ENCODE data around the gene ALKAL2. TPM values are rescaled to one million over a fixed set of nuclear protein-coding genes. Genes with fewer than 3 reads are reported as not detected.
"Not testable (repeated sequence)": the region's sequence is repeated elsewhere in the genome, so short reads cannot be mapped to it uniquely, and the experiment has no call there.

The ALKAL2 gene
- total and polyA plus RNA-seq, 7 experiments from 2014 or later, result 0.18 to 0.49 TPM; not detected in 5

DNA sequence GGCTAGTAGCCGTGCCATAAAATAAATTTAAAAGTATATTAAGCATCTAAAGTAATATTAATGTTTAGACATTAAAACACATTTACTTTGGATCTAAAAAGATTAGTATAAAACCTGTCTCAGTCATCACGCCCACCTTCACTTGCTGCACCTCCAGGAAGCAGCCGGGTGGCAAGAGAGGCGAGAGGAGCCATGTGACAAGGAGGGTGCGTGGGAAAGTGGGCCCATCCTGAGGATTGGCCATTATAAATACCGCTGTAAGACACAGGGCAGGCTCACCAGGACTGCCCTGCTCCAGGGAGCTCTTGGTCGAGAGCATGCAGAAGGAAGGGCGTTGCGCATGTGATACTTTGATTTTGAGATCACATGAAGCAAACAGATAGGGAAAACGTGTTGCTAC, 34.4 kb upstream of the ALKAL2 start:
- peaks cover 0 to 6% (median 2%) of the 10 kb centered on the region in 5 donors for H3K36me3 Mint-ChIP-seq
- DNase-seq (no peak), ATAC-seq (no peak)
- peaks cover 0 to 14% (median 6%) of the 10 kb centered on the region in 11 donors for H3K9me3 Mint-ChIP-seq
- intact Hi-C loops (cut with micrococcal nuclease), result no loop called here
- peaks cover 5 to 30% (median 15%) of the 10 kb centered on the region in 5 donors for H3K27me3 Mint-ChIP-seq
- Histone ChIP-seq H3K36me3 (ENCODE audit: control insufficient read depth in 2 of 3, insufficient read depth in 3 of 3, low read length in 3 of 3) (no peaks in the 10 kb centered on the region), H3K9me3 (ENCODE audit: control insufficient read depth in 2 of 3, low read length in 3 of 3) (no peaks in the 10 kb centered on the region), H3K4me1 (ENCODE audit: control insufficient read depth in 2 of 2, insufficient read depth in 2 of 2, low read length in 2 of 2) (peaks cover 0 to under 1% of the 10 kb centered on the region in 2 donors), H3K4me3 (ENCODE audit: low read length) (no peak overlapping the region), H3K27ac (ENCODE audit: low read depth, low read length) (no peak overlapping the region), H3K27me3 (ENCODE audit: control insufficient read depth in 2 of 2, insufficient read depth in 2 of 2, low read length in 2 of 2) (no peaks in the 10 kb centered on the region)
- no peak overlapping the region for H3K4me3 Mint-ChIP-seq
- H3K27ac Mint-ChIP-seq, result no peak overlapping the region
- CTCF ChIA-PET, result no interaction called here
- POLR2A ChIA-PET, result no interaction called here
- H3K4me1 Mint-ChIP-seq, result peaks cover 0 to 32% (median 0%) of the 10 kb centered on the region in 7 donors

DNA sequence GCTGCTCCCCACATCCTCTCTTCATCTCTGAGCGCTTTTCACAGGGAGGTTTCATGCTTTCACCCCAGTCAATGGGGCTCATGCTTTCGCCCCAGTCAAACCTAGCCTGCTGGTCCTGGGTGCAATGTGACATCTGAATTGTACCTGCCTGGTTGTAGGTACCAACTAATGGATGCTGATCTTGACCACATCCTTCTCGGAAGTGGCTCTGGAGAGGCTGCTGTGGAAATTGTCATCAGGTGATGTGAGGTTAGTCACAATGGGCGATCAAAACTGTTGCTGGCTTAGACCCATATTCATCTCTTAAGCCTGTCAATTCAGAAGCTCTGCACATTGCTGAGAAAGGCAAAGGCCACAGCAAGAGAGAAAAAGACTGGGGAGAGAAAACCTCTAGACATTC, 32.7 kb upstream of the ALKAL2 start:
- Mint-ChIP-seq H3K36me3 (no peaks in the 10 kb centered on the region), H3K27ac (no peak overlapping the region), H3K9me3 (peaks cover 0 to 5% (median 0%) of the 10 kb centered on the region in 11 donors), H3K27me3 (peaks cover 0 to 13% (median 6%) of the 10 kb centered on the region in 5 donors), H3K4me3 (no peak overlapping the region), H3K4me1 (peaks cover 0 to 29% (median 0%) of the 10 kb centered on the region in 7 donors)
- no peak for DNase-seq
- ChIA-PET CTCF (interaction anchor here (1.1 kb wide), 1 partner anchor 9 kb away, joined by 3 read pairs; no protein-coding TSS in a partner anchor), POLR2A (no interaction called here)
- Histone ChIP-seq H3K36me3 (ENCODE audit: control insufficient read depth in 2 of 3, insufficient read depth in 3 of 3, low read length in 3 of 3) (no peaks in the 10 kb centered on the region), H3K4me1 (ENCODE audit: control insufficient read depth in 2 of 2, insufficient read depth in 2 of 2, low read length in 2 of 2) (peaks cover 0 to 5% of the 10 kb centered on the region in 2 donors), H3K27ac (ENCODE audit: low read depth, low read length) (no peak overlapping the region), H3K27me3 (ENCODE audit: control insufficient read depth in 2 of 2, insufficient read depth in 2 of 2, low read length in 2 of 2) (no peaks in the 10 kb centered on the region), H3K4me3 (ENCODE audit: low read length) (no peak overlapping the region), H3K9me3 (ENCODE audit: control insufficient read depth in 2 of 3, low read length in 3 of 3) (no peaks in the 10 kb centered on the region)
- intact Hi-C loops (cut with micrococcal nuclease), result no loop called here
- ATAC-seq, result no peak

DNA sequence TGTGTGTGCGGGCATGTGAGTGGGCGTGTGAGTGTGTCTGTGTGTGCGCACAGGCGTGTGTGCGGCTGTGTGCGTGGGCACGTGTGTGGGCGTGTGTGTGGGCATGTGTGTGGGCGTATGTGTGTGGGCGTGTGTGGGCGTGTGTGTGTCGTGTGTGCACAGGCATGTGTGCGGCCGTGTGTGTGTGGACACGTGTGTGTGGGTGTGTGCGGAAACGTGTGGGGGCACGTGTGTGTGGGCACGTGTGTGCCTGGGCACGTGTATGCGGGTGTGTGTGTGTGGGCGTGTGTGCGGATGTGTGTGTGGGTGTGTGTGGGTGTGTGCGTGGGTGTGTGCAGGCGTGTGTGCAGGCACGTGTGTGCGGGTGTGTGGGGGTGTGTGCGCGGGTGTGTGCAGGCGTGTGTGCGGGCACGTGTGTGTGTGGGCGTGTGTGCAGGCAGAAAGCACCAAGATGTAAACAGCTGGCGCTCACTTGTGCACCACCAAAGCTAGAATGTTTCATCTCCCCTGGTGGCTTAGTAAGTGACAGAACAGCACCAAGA, 31.2 kb upstream of the ALKAL2 start:
- peak overlapping the region in 2 of 9 donors; percentile 48 to 81 for H3K27ac Mint-ChIP-seq

DNA sequence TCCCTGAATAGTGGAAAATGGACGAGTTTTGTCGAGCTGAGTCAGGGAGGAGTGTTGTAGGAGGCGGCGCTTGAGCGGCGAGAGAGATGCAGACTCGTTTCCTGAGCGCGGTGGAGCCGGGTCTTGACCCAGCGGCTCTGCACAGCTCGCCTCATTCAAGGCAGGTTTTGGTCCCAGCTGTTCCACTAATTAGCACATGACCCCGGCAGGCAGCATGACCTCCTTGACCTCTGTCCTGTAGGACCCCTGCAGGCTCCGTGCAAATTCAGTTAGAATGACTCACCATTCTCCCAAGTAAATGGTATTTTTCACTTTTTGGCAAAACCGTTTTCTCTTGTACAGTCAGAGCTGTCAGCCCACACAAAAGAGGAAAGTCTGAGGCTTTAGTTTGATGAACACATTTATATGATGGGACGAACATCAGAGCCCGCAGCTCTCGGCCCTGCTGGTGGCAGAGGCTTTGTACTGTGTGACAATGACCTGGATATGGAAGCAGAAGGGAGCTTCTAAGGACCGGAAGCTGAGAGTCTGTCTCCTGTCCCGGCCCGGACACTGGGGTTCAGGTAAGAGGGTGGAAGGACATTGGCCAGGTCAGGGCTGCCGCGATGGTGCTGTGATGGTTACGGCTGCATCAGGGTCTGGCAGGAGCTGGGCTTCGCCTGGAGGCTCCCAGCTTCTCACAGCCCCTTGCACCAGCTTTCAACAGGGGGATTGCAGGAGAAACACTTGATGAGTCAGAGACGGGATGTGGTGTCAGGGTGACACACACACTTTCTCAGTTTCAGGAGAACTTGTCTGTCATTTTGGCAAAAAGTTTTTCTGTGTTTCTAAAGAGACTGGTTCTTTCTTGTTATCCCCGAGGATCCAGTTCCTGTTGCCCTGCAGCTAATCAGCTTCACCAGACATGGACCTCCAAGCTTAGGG, 29.9 kb upstream of the ALKAL2 start:
- H3K27ac ChIP-seq (ENCODE audit: low read depth, low read length), result no peak overlapping the region
- peak overlapping the region in 2 of 9 donors; percentile 31 to 81 for H3K27ac Mint-ChIP-seq
- ATAC-seq (peak; percentile 50), DNase-seq (peak in 1 of 9 donors; percentile 31)
- H3K36me3 Mint-ChIP-seq, result no peaks in the 10 kb centered on the region
- POLR2A ChIA-PET, result no interaction called here
- H3K9me3 ChIP-seq (ENCODE audit: control insufficient read depth in 2 of 3, low read length in 3 of 3), result no peaks in the 10 kb centered on the region
- peaks cover 0 to 5% (median 0%) of the 10 kb centered on the region in 11 donors for H3K9me3 Mint-ChIP-seq
- peaks cover 0 to 5% of the 10 kb centered on the region in 2 donors for H3K4me1 ChIP-seq (ENCODE audit: control insufficient read depth in 2 of 2, insufficient read depth in 2 of 2, low read length in 2 of 2)
- H3K4me1 Mint-ChIP-seq, result peaks cover 0 to 16% (median 0%) of the 10 kb centered on the region in 7 donors
- H3K4me3 ChIP-seq (ENCODE audit: low read length), result no peak overlapping the region
- intact Hi-C loops (cut with micrococcal nuclease), result no loop called here
- H3K27me3 Mint-ChIP-seq, result peaks cover 0 to 5% (median 4%) of the 10 kb centered on the region in 5 donors
- CTCF ChIA-PET, result no interaction called here
- no peaks in the 10 kb centered on the region for H3K36me3 ChIP-seq (ENCODE audit: control insufficient read depth in 2 of 3, insufficient read depth in 3 of 3, low read length in 3 of 3)
- H3K4me3 Mint-ChIP-seq, result peak overlapping the region in 1 of 10 donors; percentile 62
- H3K27me3 ChIP-seq (ENCODE audit: control insufficient read depth in 2 of 2, insufficient read depth in 2 of 2, low read length in 2 of 2), result no peaks in the 10 kb centered on the region

More for the DNA sequence above, 31.2 kb upstream of the ALKAL2 start:
- H3K4me1 ChIP-seq (ENCODE audit: control insufficient read depth in 2 of 2, insufficient read depth in 2 of 2, low read length in 2 of 2), result peaks cover 0 to 5% of the 10 kb centered on the region in 2 donors
- Mint-ChIP-seq H3K9me3 (peaks cover 0 to 5% (median 0%) of the 10 kb centered on the region in 11 donors), H3K27me3 (peaks cover 2 to 5% (median 4%) of the 10 kb centered on the region in 5 donors), H3K4me1 (peaks cover 0 to 16% (median 0%) of the 10 kb centered on the region in 7 donors), H3K36me3 (no peaks in the 10 kb centered on the region), H3K4me3 (peak overlapping the region in 1 of 10 donors; percentile 61)
- DNase-seq (peak in 1 of 9 donors; percentile 32), ATAC-seq (no peak)
- no peaks in the 10 kb centered on the region for H3K9me3 ChIP-seq (ENCODE audit: control insufficient read depth in 2 of 3, low read length in 3 of 3)
- H3K27ac ChIP-seq (ENCODE audit: low read depth, low read length), result no peak overlapping the region
- H3K36me3 ChIP-seq (ENCODE audit: control insufficient read depth in 2 of 3, insufficient read depth in 3 of 3, low read length in 3 of 3), result no peaks in the 10 kb centered on the region
- H3K27me3 ChIP-seq (ENCODE audit: control insufficient read depth in 2 of 2, insufficient read depth in 2 of 2, low read length in 2 of 2), result no peaks in the 10 kb centered on the region
- CTCF ChIA-PET, result no interaction called here
- H3K4me3 ChIP-seq (ENCODE audit: low read length), result no peak overlapping the region
- intact Hi-C loops (cut with micrococcal nuclease), result no loop called here
- POLR2A ChIA-PET, result no interaction called here

GRCh38 chr2:316381-316780, 28.5 kb upstream of the ALKAL2 start:
- Histone ChIP-seq H3K27ac (ENCODE audit: low read depth, low read length) (no peak overlapping the region), H3K4me1 (ENCODE audit: control insufficient read depth in 2 of 2, insufficient read depth in 2 of 2, low read length in 2 of 2) (peaks cover 0 to 5% of the 10 kb centered on the region in 2 donors), H3K9me3 (ENCODE audit: control insufficient read depth in 2 of 3, low read length in 3 of 3) (no peaks in the 10 kb centered on the region), H3K27me3 (ENCODE audit: control insufficient read depth in 2 of 2, insufficient read depth in 2 of 2, low read length in 2 of 2) (no peaks in the 10 kb centered on the region), H3K36me3 (ENCODE audit: control insufficient read depth in 2 of 3, insufficient read depth in 3 of 3, low read length in 3 of 3) (no peaks in the 10 kb centered on the region), H3K4me3 (ENCODE audit: low read length) (no peak overlapping the region)
- Mint-ChIP-seq H3K4me3 (no peak overlapping the region), H3K27me3 (peaks cover 0 to 4% (median 0%) of the 10 kb centered on the region in 5 donors), H3K36me3 (no peaks in the 10 kb centered on the region), H3K27ac (no peak overlapping the region), H3K4me1 (peaks cover 0 to 16% (median 0%) of the 10 kb centered on the region in 7 donors), H3K9me3 (peaks cover 0 to 5% (median 0%) of the 10 kb centered on the region in 11 donors)
- CTCF ChIA-PET, result no interaction called here
- POLR2A ChIA-PET, result no interaction called here
- ATAC-seq (no peak), DNase-seq (no peak)
- intact Hi-C loops (cut with micrococcal nuclease), result no loop called here

DNA sequence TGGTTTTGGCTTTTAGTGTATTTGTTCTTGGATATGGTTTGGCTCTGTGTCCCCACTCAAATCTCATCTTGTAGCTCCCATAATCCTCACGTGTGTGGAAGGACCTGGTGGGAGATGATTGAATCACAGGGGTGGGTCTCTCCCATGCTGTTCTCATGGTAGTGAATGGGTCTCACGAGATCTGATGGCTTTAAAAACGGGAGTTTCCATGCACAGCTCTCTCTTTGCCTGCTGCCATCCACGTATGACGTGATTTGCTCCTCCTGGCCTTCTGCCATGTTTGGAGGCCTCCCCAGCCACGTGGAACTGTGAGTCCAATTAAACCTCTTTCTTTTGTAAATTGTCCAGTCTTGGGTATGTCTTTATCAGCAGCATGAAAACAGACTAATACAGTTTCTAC, 28.0 kb upstream of the ALKAL2 start:
- DNase-seq; H3K27ac Mint-ChIP-seq; CTCF ChIA-PET; H3K27me3 ChIP-seq (ENCODE audit: control insufficient read depth in 2 of 2, insufficient read depth in 2 of 2, low read length in 2 of 2); H3K4me3 ChIP-seq (ENCODE audit: low read length); intact Hi-C loops (cut with micrococcal nuclease); H3K27me3 Mint-ChIP-seq; H3K27ac ChIP-seq (ENCODE audit: low read depth, low read length); H3K4me1 ChIP-seq (ENCODE audit: control insufficient read depth in 2 of 2, insufficient read depth in 2 of 2, low read length in 2 of 2); H3K4me3 Mint-ChIP-seq; POLR2A ChIA-PET; H3K9me3 Mint-ChIP-seq; H3K9me3 ChIP-seq (ENCODE audit: control insufficient read depth in 2 of 3, low read length in 3 of 3); ATAC-seq; H3K36me3 Mint-ChIP-seq; H3K36me3 ChIP-seq (ENCODE audit: control insufficient read depth in 2 of 3, insufficient read depth in 3 of 3, low read length in 3 of 3): not testable (repeated sequence)
- peaks cover 0 to 16% (median 0%) of the 10 kb centered on the region in 7 donors for H3K4me1 Mint-ChIP-seq
